CD4-positive, alpha-beta memory T cell (primary cell): ENCODE data around the gene TNFRSF18. TPM values are rescaled to one million over a fixed set of nuclear protein-coding genes. Genes with fewer than 3 reads are reported as not detected.
A peak's percentile ranks its signal among the peaks of the same experiment; 100 is the strongest.

ENCODE experiments used
- CTCF ChIA-PET: fragments of 350-600 bp; sonication (Branson Sonifier 250); formaldehyde crosslinking; loops from one replicate; lab custom pipeline; 2021; ENCODE audit warnings: inconsistent platforms; ENCODE audit not compliant: partially characterized antibody; lab: Charles Lee
- POLR2A ChIA-PET: fragments of 350-600 bp; sonication (Branson Sonifier 250); formaldehyde crosslinking; loops from one replicate; lab custom pipeline; 2021; ENCODE audit not compliant: partially characterized antibody; lab: Charles Lee
- DNase-seq, 5 donors: peaks; one replicate each; pipeline versions ENCODE4 v3.0.0 to v3.0.0-alpha.2; 2020 to 2022; ENCODE audit warnings: mixed read lengths in 1 of 5
- H3K27ac ChIP-seq: one replicate; pipeline ENCODE4 v1.7.0; 2013; ENCODE audit warnings: low read depth, low read length
- H3K27me3 ChIP-seq: 2 replicates; pipeline ENCODE4 v1.7.0; 2013; ENCODE audit warnings: mild to moderate bottlenecking, low read length, moderate library complexity; ENCODE audit not compliant: insufficient read depth
- H3K36me3 ChIP-seq: 2 replicates; pipeline ENCODE4 v1.7.0; 2013; ENCODE audit warnings: mild to moderate bottlenecking, low read length, moderate library complexity; ENCODE audit not compliant: insufficient read depth
- H3K4me1 ChIP-seq: 2 replicates; pipeline ENCODE4 v1.7.0; 2013; ENCODE audit warnings: mild to moderate bottlenecking, low read length, moderate library complexity; ENCODE audit not compliant: insufficient read depth
- H3K4me3 ChIP-seq, 2 donors: one replicate each; pipeline ENCODE4 v1.7.0; 2013; ENCODE audit warnings: low read length in 2 of 2, mild to moderate bottlenecking in 1 of 2
- H3K9me3 ChIP-seq, 2 donors: one replicate each; pipeline ENCODE4 v1.7.0; 2013; ENCODE audit warnings: low read length in 2 of 2, control low read depth in 1 of 2; ENCODE audit not compliant: control insufficient read depth in 1 of 2
- H3K27ac Mint-ChIP-seq, 7 donors: one replicate each; pipeline ENCODE4 v1.8.0; 2020 to 2021; ENCODE audit warnings: mixed read lengths in 7 of 7, mild to moderate bottlenecking in 6 of 7, inconsistent platforms in 3 of 7, moderate library complexity in 3 of 7
- H3K27me3 Mint-ChIP-seq, 2 donors: one replicate each; pipeline ENCODE4 v1.8.0; 2020 to 2021; ENCODE audit warnings: mixed read lengths in 2 of 2
- H3K36me3 Mint-ChIP-seq, 2 donors: one replicate each; pipeline ENCODE4 v1.8.0; 2020 to 2021; ENCODE audit warnings: mixed read lengths in 2 of 2, inconsistent platforms in 1 of 2, mild to moderate bottlenecking in 1 of 2
- H3K4me1 Mint-ChIP-seq, 4 donors: one replicate each; pipeline ENCODE4 v1.8.0; 2020 to 2021; ENCODE audit warnings: mixed read lengths in 4 of 4, mild to moderate bottlenecking in 1 of 4
- H3K4me3 Mint-ChIP-seq, 8 donors: one replicate each; pipeline ENCODE4 v1.8.0; 2020 to 2021; ENCODE audit warnings: mixed read lengths in 8 of 8, mild to moderate bottlenecking in 7 of 8, moderate library complexity in 6 of 8, inconsistent platforms in 3 of 8
- H3K9me3 Mint-ChIP-seq, 8 donors: one replicate each; pipeline ENCODE4 v1.8.0; 2020 to 2021; ENCODE audit warnings: mixed read lengths in 8 of 8, mild to moderate bottlenecking in 5 of 8, inconsistent platforms in 3 of 8, moderate library complexity in 1 of 8
- intact Hi-C: fragments of 100-400 bp; cut with micrococcal nuclease; formaldehyde crosslinking; loops from one replicate; pipeline ENCODE4 v1.15.1; 2023
- polyA plus RNA-seq, 2 donors: library from polyadenylated mRNA; unstranded; fragments of 300-500 nt; fragmentation: Illumina TruSeq; gene quantifications; one replicate each; pipeline ENCODE4 v1.2.3, GENCODE V29; 2021
- total RNA-seq, 2 experiments: library from RNA; stranded (reverse); gene quantifications; one replicate each; pipeline ENCODE4 v1.2.3, GENCODE V29; 2021

The TNFRSF18 gene
- total and polyA plus RNA-seq, 4 experiments from 2014 or later, result 8.0 to 27.1 (median 15.4) TPM

DNA sequence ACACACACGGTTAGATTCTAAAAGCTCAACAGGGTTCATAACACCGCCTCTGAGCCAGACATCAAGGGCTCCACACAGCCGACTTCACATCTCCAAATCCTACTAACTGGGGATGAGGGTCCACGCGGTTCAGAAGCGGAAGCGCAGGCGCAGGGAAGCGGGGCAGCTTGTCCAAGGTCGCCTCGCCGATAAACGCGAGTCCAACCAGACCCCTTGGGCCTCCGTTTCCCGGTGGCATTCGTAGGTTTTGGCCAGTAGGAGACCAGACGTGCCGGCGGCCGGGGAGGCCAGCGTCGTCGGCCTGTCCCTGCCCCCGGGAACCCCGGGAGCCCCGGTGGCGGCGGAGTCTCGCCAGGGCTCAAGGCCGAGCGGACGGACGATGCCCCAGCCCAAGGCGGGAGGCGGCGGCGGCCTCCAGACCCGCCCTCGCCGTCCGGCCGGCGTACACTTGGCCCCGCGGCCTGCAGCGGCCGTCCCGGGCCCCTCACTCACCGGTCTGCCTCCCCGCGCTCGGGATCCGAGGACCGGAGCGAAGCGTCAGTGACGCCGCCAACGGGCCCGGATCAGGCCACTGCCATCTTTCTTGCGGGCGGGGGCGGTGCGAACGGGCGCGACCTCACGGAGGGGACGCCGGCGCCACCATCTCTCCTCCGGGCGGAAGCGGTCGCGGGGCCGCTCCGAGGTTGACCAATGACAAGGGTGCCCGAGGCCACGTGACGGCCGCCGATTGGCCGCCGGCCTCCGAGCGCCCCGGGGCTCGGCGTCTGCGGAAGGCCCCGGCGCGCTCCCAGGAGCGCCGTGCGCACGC lies 25.2 kb upstream of the TNFRSF18 start, which contains the start of gene SDF4:
TSS of gene SDF4 (minus strand) at position 602 of the 808 bp plus-strand sequence. CDS start 3,229 bp downstream, outside the sequence.
- H3K4me3 ChIP-seq, result peak within 1 kb of the TSS; percentile 67 to 92
- H3K9me3 ChIP-seq, result no peaks in the 10 kb centered on the region
- Mint-ChIP-seq H3K27me3 (no peaks in the 10 kb centered on the region), H3K36me3 (peaks cover 5 to 27% of the 10 kb centered on the region in 2 donors), H3K27ac (peak within 1 kb of the TSS; percentile 92 to 96 (median 95)), H3K9me3 (peaks cover 0 to 4% (median 0%) of the 10 kb centered on the region in 8 donors), H3K4me1 (peaks cover 15 to 49% (median 30%) of the 10 kb centered on the region in 4 donors), H3K4me3 (peak within 1 kb of the TSS; percentile 93 to 96 (median 94))
- intact Hi-C loops, result loop anchor here (1.0 to 5.0 kb wide), 5 partner anchors 17 to 115 kb away; partner anchors contain the start of genes C1orf159, PUSL1, TNFRSF4 and UBE2J2
- CTCF ChIA-PET, result interaction anchor here (1.0 to 1.7 kb wide), 3 partner anchors 16 to 109 kb away, joined by 3 to 5 read pairs (median 5); no protein-coding TSS in a partner anchor
- no peaks in the 10 kb centered on the region for H3K27me3 ChIP-seq
- H3K4me1 ChIP-seq, result peaks cover 39% of the 10 kb centered on the region
- POLR2A ChIA-PET, result interaction anchor here (0.6 to 2.4 kb wide), 18 partner anchors 13 to 168 kb away, joined by 3 to 19 read pairs (median 4); partner anchors contain the start of genes AURKAIP1, CCNL2, TNFRSF18 and TNFRSF4
- peak within 1 kb of the TSS; percentile 96 for H3K27ac ChIP-seq
- H3K36me3 ChIP-seq, result peaks cover 17% of the 10 kb centered on the region
- peak; percentile 96 to 98 (median 96) for DNase-seq

DNA sequence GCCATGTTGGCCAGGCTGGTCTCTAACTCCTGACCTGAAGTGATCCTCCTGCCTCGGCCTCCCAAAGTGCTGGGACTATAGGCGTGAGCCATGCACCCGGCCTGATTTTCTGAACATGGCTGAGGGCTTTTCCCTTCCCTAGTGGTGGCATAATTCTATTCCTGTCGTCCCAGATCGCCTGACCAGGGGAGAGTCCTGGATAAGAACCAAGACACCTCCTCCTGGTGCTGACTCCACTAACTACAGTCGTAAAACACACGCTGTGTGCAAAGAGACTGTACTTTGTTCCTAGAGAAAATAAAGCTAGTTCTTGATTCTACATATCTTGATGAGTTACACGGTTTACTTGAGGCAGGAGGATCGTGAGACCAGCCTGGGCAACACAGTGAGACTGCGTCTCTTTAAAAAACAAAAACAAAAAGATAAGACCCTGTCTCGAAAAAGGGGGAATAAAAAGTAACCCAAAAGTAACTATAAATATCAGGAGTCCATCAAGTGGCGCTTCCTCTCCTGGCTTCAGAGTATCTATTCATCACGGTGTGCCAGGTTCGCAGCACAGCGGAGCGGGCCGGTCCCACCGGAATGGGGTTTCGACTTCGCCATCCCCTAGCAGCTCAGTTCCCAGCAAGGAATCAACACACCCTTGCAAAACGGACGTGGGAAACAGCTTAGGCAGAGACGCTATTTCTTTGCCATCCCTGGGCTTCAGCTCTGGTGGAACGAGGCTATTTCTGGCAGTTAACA lies 24.4 kb upstream of the TNFRSF18 start:
- H3K27me3 ChIP-seq, result no peaks in the 10 kb centered on the region
- peak in 1 of 5 donors; percentile 23 for DNase-seq
- intact Hi-C loops, result loop anchor here (2.0 to 5.0 kb wide), 3 partner anchors 16 to 114 kb away; partner anchors contain the start of genes C1orf159 and TNFRSF4
- CTCF ChIA-PET, result interaction anchor here (1.0 to 1.7 kb wide), 3 partner anchors 15 to 108 kb away, joined by 3 to 5 read pairs (median 5); no protein-coding TSS in a partner anchor
- Mint-ChIP-seq H3K4me3 (peak overlapping the region; percentile 93 to 96 (median 94)), H3K27me3 (no peaks in the 10 kb centered on the region), H3K27ac (peak overlapping the region; percentile 92 to 96 (median 95)), H3K36me3 (peaks cover 10 to 31% of the 10 kb centered on the region in 2 donors), H3K9me3 (peaks cover 0 to 4% (median 0%) of the 10 kb centered on the region in 8 donors), H3K4me1 (peaks cover 15 to 50% (median 32%) of the 10 kb centered on the region in 4 donors)
- peak overlapping the region; percentile 67 to 92 for H3K4me3 ChIP-seq
- no peaks in the 10 kb centered on the region for H3K9me3 ChIP-seq
- H3K4me1 ChIP-seq, result peaks cover 39% of the 10 kb centered on the region
- peak overlapping the region; percentile 96 for H3K27ac ChIP-seq
- POLR2A ChIA-PET, result interaction anchor here (0.6 to 2.4 kb wide), 12 partner anchors 12 to 144 kb away, joined by 3 to 19 read pairs (median 6); partner anchors contain the start of genes AURKAIP1, TNFRSF18, TNFRSF4 and UBE2J2
- H3K36me3 ChIP-seq, result peaks cover 23% of the 10 kb centered on the region

DNA sequence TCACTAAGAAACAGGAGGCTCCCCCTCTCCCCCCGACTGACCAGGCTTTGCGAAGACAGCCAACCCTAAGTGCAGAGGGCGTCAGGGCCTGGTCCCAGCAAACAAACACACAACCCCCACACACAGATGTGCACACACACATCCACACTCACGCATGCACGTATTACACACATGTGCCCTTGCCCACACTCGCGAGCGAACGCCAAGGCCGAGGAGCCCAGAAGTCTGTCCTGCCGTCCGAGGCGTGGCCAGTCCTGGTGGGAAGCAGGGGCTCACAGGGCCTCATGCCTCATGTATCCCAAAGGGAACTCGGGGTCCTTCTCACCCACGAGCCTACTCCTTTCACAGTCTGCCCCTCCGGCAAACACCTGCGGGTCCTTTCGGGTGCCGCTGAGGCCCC lies 23.4 kb upstream of the TNFRSF18 start:
- Mint-ChIP-seq H3K9me3 (peaks cover 0 to 4% (median 0%) of the 10 kb centered on the region in 8 donors), H3K27ac (peak overlapping the region in 6 of 7 donors; percentile 27 to 84 (median 68)), H3K4me1 (peaks cover 15 to 51% (median 36%) of the 10 kb centered on the region in 4 donors), H3K36me3 (peaks cover 14 to 35% of the 10 kb centered on the region in 2 donors), H3K27me3 (no peaks in the 10 kb centered on the region), H3K4me3 (peak overlapping the region; percentile 4 to 71 (median 56))
- Histone ChIP-seq H3K27me3 (no peaks in the 10 kb centered on the region), H3K9me3 (no peaks in the 10 kb centered on the region), H3K36me3 (peaks cover 34% of the 10 kb centered on the region), H3K4me1 (peaks cover 39% of the 10 kb centered on the region), H3K27ac (peak overlapping the region; percentile 96), H3K4me3 (no peak overlapping the region)
- ChIA-PET POLR2A (interaction anchor here (1.7 kb wide), 1 partner anchor 15 kb away, joined by 17 read pairs; the partner anchor contains the start of gene TNFRSF4), CTCF (interaction anchor here (1.5 kb wide), 1 partner anchor 71 kb away, joined by 3 read pairs; no protein-coding TSS in a partner anchor)
- DNase-seq, result no peak
- intact Hi-C loops, result loop anchor here (2.0 to 5.0 kb wide), 3 partner anchors 15 to 113 kb away; partner anchors contain the start of genes C1orf159 and TNFRSF4

DNA sequence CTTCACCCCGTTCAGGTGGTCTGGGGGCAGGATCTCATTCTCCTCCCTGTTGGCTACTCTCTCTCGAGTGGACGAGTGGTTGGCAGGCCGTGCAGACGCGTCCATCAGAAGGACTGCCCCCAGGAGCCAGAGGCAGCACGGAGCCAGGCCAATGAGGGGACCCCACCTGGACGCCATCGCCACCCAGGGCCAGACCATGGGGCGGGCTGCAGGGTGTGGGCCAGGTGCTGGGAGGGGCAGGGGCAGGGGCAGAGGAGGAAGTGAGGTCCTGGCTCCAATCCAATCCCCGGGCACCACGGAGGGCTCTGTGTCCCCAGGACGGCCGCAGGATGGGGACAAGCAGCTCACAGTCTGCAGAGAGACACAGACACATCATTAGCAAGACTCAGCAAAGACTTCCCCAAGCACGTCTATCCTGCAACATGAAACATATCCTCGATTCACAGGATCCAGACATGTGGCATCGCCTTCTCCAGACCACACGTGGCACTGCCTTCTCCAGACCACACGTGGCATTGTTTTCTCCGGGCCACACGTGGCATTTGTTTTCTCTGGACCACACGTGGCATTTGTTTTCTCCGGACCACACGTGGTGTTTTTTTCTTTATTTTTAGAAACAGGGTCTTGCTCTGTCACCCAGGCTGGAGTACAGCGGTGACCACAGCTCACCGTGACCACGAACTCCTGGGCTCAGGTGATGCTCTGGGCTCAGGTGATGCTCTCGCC lies 22.4 kb upstream of the TNFRSF18 start:
- Histone ChIP-seq H3K4me1 (peaks cover 33% of the 10 kb centered on the region), H3K27me3 (no peaks in the 10 kb centered on the region), H3K36me3 (peaks cover 36% of the 10 kb centered on the region), H3K27ac (peak overlapping the region; percentile 15), H3K4me3 (no peak overlapping the region), H3K9me3 (no peaks in the 10 kb centered on the region)
- no peaks in the 10 kb centered on the region for H3K27me3 Mint-ChIP-seq
- no peak for DNase-seq
- H3K36me3 Mint-ChIP-seq, result peaks cover 14 to 39% of the 10 kb centered on the region in 2 donors
- no peak overlapping the region for H3K4me3 Mint-ChIP-seq
- peak overlapping the region in 2 of 7 donors; percentile 31 to 68 for H3K27ac Mint-ChIP-seq
- peaks cover 0 to 4% (median 0%) of the 10 kb centered on the region in 8 donors for H3K9me3 Mint-ChIP-seq
- intact Hi-C loops, result no loop called here
- H3K4me1 Mint-ChIP-seq, result peaks cover 15 to 44% (median 28%) of the 10 kb centered on the region in 4 donors
- POLR2A ChIA-PET, result interaction anchor here (1.2 kb wide), 1 partner anchor 13 kb away, joined by 3 read pairs; no protein-coding TSS in a partner anchor
- CTCF ChIA-PET, result interaction anchor here (1.5 kb wide), 1 partner anchor 70 kb away, joined by 3 read pairs; no protein-coding TSS in a partner anchor

DNA sequence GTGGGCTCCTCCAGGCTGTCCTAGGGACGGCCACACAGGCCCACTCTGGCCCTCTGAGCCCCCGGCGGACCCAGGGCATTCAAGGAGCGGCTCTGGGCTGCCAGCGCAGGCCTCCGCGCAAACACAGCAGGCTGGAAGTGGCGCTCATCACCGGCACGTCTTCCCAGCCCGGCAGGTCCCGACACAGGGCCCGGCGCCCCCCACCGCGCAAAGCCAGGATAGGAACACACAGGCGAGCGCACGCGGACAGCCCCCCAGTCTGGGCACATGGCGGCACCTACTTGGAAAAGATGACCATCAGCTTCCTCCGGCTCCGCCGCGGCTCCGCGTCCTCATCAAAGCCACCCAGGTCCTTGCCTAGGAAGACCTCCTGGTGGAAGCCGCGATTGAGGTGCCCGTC lies 21.8 kb upstream of the TNFRSF18 start:
- H3K27me3 Mint-ChIP-seq, result no peaks in the 10 kb centered on the region
- ChIA-PET CTCF (interaction anchor here (2.3 kb wide), 1 partner anchor 106 kb away, joined by 10 read pairs; no protein-coding TSS in a partner anchor), POLR2A (interaction anchor here (0.6 to 1.2 kb wide), 2 partner anchors 9 to 12 kb away, joined by 3 read pairs; no protein-coding TSS in a partner anchor)
- peak overlapping the region in 1 of 7 donors; percentile 31 for H3K27ac Mint-ChIP-seq
- Histone ChIP-seq H3K27ac (no peak overlapping the region), H3K4me3 (no peak overlapping the region), H3K27me3 (no peaks in the 10 kb centered on the region), H3K9me3 (no peaks in the 10 kb centered on the region), H3K36me3 (peaks cover 38% of the 10 kb centered on the region), H3K4me1 (peaks cover 27% of the 10 kb centered on the region)
- peaks cover 15 to 40% of the 10 kb centered on the region in 2 donors for H3K36me3 Mint-ChIP-seq
- DNase-seq, result no peak
- H3K4me1 Mint-ChIP-seq, result peaks cover 10 to 40% (median 24%) of the 10 kb centered on the region in 4 donors
- intact Hi-C loops, result no loop called here
- H3K9me3 Mint-ChIP-seq, result peaks cover 0 to 4% (median 0%) of the 10 kb centered on the region in 8 donors
- no peak overlapping the region for H3K4me3 Mint-ChIP-seq

DNA sequence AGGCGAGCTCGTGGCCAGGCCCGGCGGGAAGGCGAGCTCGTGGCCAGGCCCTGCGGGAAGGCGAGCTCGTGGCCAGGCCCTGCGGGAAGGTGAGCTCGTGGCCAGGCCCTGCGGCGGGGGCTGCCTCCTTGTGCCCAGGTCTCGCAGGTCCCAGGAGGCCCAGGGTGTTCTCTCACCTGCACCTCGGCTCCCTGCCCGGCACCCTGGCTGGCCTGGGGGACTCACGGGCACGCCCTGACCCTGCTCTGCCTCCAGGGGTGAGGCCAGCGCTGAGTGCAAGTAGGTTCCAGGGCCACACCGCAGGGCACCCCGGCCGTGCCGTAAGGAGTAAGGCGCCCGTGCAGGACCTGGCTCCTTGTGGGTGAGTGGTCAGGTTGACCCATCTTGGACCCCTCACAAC lies 21.0 kb upstream of the TNFRSF18 start:
- Histone ChIP-seq H3K4me1 (peaks cover 20% of the 10 kb centered on the region), H3K9me3 (no peaks in the 10 kb centered on the region), H3K4me3 (no peak overlapping the region), H3K27me3 (no peaks in the 10 kb centered on the region), H3K27ac (no peak overlapping the region), H3K36me3 (peaks cover 46% of the 10 kb centered on the region)
- Mint-ChIP-seq H3K27ac (no peak overlapping the region), H3K9me3 (peaks cover 0 to 6% (median 0%) of the 10 kb centered on the region in 8 donors), H3K36me3 (peaks cover 22 to 48% of the 10 kb centered on the region in 2 donors), H3K27me3 (no peaks in the 10 kb centered on the region), H3K4me1 (peaks cover 14 to 46% (median 28%) of the 10 kb centered on the region in 4 donors), H3K4me3 (no peak overlapping the region)
- ChIA-PET POLR2A (interaction anchor here (1.2 to 2.1 kb wide), 2 partner anchors 12 to 13 kb away, joined by 3 to 7 read pairs; partner anchors contain the start of gene TNFRSF4), CTCF (interaction anchor here (1.3 to 2.3 kb wide), 2 partner anchors 10 to 105 kb away, joined by 3 to 10 read pairs; no protein-coding TSS in a partner anchor)
- intact Hi-C loops, result no loop called here
- DNase-seq, result no peak
